ENCODE results near the gene TENM3.
"Not testable (repeated sequence)": the region's sequence is repeated elsewhere in the genome, so short reads cannot be mapped to it uniquely, and the experiment has no call there.

The TENM3 gene

DNA sequence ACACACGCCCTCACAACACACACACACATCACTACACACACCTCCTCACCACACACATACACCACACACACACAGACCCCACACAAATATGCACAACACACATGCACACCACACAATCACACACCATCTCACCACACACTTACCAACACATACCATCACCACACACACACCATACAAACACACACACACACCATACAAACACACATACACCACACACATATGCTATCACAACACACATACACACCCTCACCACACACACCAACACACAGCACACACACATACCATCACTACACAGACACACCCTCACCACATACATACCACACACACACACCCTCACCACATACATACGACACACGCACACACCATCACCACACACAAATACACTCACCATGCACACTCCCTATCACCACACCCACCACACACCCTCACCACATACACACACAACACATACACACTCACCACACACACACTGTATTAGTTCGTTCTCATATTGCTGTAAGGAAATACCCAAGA lies 567.0 kb downstream of the TENM3 start:
- DNase-seq (ENCODE audit: low read depth) = no peak

- no peak for DNase-seq (ENCODE audit: low read depth)
Observed at GRCh38 chr4:182812916-182813315, 569.7 kb downstream of the TENM3 start.

DNA sequence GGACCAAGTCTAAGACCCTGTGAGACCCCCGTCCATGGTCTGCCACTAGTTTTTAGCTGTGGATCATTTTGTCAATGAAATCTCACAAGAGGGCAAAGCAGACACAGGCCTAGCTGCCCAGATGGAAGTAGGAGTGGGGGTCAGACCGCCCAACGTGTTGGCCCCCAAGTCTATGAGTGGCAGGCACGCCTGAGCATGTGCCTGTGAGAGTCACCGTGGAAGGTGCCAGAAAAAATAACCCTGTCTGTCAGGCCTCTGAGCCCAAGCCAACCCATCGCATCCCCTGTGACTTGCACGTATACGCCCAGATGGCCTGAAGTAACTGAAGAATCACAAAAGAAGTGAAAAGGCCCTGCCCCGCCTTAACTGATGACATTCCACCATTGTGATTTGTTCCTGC lies 570.9 kb downstream of the TENM3 start:
- not testable (repeated sequence) for DNase-seq (ENCODE audit: low read depth)

GRCh38 chr4:182818926-182819730 lies 575.9 kb downstream of the TENM3 start:
- no peak for DNase-seq (ENCODE audit: low read depth)

DNA sequence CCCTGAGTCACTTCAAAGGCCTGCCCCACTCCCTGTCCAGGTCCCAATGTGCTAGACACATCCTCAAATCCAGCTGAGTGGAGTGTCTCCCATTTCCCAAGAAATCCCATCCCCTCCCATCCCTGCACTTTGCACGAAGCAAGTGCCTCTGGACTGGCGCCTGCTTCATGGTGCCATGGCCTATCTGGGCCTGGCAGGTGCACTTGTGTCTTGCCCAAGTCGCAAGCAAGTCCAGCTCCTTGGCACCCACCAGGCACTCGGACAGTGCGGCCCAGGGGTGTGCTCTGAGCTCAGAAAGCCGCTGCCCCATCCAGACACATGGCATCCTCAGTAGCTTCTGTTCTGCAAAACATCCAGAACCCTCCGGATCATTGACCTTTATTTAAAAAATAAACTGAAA lies 576.5 kb downstream of the TENM3 start:
- no peak for DNase-seq (ENCODE audit: low read depth)

DNA sequence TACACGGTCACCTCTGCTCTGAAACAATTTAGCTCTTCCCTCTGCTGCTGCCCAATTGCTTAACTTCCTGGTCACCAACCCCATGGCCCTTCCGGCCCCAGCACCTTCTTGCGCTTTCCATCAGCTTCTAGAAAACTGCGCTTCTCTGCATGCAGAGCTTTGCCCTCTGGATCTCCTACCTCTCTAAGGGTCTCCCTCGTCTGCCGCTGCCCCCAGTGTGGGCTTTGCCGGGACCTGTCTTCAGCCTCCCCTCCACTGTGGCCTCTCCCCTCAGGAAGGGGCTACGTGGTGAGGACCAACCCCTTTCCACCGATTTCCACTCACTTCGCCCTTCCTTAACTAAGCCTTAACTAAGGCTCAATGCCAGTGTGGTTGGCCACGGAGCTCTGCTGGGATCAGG lies 579.4 kb downstream of the TENM3 start:
- no peak for DNase-seq (ENCODE audit: low read depth)

DNA sequence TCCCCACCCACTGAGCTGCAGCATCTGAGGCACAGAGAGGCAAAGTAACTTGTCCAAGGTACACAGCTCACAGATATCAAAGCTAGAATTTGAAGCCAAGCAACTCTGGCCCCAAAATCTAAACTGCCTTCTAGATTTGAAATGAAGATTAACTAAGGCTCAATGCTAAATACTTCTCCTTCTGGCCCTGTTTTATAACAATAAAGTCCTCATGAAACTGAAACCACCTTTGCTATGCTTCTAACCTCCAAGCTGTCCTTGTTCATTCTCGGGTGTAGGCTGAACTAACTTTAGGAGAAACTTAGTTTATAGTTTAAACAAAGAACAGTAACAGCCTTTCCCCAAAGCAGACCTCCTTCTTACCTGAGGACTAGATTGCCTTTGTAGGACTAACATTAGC lies 580.4 kb downstream of the TENM3 start:
- DNase-seq (ENCODE audit: low read depth) = no peak

GRCh38 chr4:182825003-182825402 lies 581.8 kb downstream of the TENM3 start:
- no peak for DNase-seq (ENCODE audit: low read depth)

DNA sequence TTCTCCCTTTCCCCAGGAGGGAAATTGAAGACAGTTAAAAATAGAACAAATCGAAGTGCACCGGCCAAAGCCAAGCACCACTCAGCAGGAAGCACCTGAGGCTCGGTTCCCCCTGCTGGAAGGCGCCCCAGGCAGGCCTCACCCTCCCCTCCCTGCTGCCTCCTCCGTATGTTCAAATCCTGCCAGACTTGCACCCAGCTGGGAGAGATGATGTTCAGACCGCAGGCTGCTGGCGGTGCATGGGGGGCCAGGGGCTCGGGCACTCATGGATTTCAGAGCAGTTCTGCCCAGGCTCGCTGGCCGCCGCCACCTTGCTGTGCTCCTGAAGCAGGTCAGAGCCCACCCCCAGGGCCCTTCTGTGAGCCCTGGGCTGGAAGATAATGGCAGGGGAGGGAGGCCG lies 582.6 kb downstream of the TENM3 start:
- DNase-seq (ENCODE audit: low read depth) = no peak

- DNase-seq (ENCODE audit: low read depth) = no peak
Observed at GRCh38 chr4:182826391-182826790, 583.2 kb downstream of the TENM3 start.

DNA sequence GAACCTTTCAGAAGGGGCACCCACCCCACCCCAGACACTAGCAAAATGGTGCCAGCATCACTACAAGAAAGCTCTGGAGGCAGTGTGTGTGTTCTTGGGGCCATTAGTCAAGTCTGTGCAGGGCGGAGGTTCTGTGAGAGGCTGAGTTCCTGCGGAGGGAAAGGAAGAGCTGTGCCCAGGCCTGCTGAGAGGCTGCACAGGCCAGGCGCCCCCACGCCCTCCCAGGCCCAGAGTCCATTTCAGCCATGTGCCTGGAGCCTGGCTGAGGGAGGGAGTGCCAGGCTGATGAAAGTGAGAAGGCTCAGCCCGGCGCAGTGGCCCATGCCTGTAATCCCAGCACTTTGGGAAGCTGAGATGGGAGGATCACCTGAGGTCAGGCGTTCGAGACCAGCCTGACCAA lies 584.0 kb downstream of the TENM3 start:
- no peak for DNase-seq (ENCODE audit: low read depth)

GRCh38 chr4:182827954-182828353 lies 584.8 kb downstream of the TENM3 start:
- DNase-seq (ENCODE audit: low read depth) = no peak

GRCh38 chr4:182828360-182829025 lies 585.3 kb downstream of the TENM3 start:
- DNase-seq (ENCODE audit: low read depth) = no peak

DNA sequence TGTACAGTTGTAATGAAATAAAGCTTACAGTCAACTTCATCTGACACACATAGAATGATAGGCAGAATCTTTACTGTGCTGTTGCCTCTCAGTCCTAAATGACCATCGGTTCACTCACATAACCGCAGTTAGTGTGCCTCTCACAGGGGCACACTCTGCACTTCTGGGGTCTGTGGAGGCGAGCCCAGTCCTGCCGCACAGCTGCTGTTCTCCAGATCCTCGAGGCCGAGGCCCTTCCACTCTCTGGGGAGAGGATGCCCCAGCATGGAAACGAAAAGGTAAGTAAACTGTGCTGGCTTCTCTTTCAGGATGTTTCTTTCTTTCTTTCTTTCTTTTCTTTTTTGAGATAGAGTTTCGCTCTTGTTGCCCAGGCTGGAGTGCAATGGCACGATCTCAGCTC lies 586.0 kb downstream of the TENM3 start:
- DNase-seq (ENCODE audit: low read depth) = no peak

GRCh38 chr4:182831376-182831775 lies 588.2 kb downstream of the TENM3 start:
- no peak for DNase-seq (ENCODE audit: low read depth)

- no peak for DNase-seq (ENCODE audit: low read depth)
Observed at GRCh38 chr4:182832352-182833120, 589.3 kb downstream of the TENM3 start.

GRCh38 chr4:182835006-182835740 lies 592.0 kb downstream of the TENM3 start:
- no peak for DNase-seq (ENCODE audit: low read depth)

- no peak for DNase-seq (ENCODE audit: low read depth)
Observed at GRCh38 chr4:182837831-182838230, 594.6 kb downstream of the TENM3 start.

GRCh38 chr4:182838535-182838934 lies 595.3 kb downstream of the TENM3 start:
- no peak for DNase-seq (ENCODE audit: low read depth)

GRCh38 chr4:182839256-182839655 lies 596.1 kb downstream of the TENM3 start:
- DNase-seq (ENCODE audit: low read depth) = no peak

GRCh38 chr4:182840108-182840507 lies 596.9 kb downstream of the TENM3 start:
- DNase-seq (ENCODE audit: low read depth) = no peak

GRCh38 chr4:182842104-182842600 lies 599.0 kb downstream of the TENM3 start:
- DNase-seq (ENCODE audit: low read depth) = no peak

All from T follicular helper cell (primary cell).